Gastroesophageal sphincter (tissue), 4 donors: ENCODE results near the gene MT1G. TPM values are rescaled to one million over a fixed set of nuclear protein-coding genes. Genes with fewer than 3 reads are reported as not detected.

Source experiments
- ATAC-seq: fragments of 150-250 bp; one replicate; pipeline ENCODE4 v1.9.1; 2016; ENCODE audit warnings: mild to moderate bottlenecking, moderate library complexity
- H3K27ac ChIP-seq, 4 donors: fragments of 200-600 bp; sonication (generic) in 3 of 4; 1 replicate in 3 of 4; 2 replicates in 1 of 4; pipeline ENCODE4 v1.5.1; 2016 to 2019
- H3K27me3 ChIP-seq: fragments of 200-600 bp; sonication (generic); one replicate; pipeline ENCODE4 v1.5.1; 2019
- H3K36me3 ChIP-seq, 2 donors: fragments of 200-600 bp; sonication (generic); one replicate each; pipeline ENCODE4 v1.5.1; 2019; ENCODE audit warnings: control low read depth in 1 of 2
- H3K4me1 ChIP-seq, 3 donors: fragments of 200-600 bp; sonication (generic); 1 replicate in 2 of 3; 2 replicates in 1 of 3; pipeline ENCODE4 v1.5.1; 2016 to 2019; ENCODE audit warnings: control low read depth in 2 of 3
- H3K4me3 ChIP-seq, 2 donors: fragments of 200-600 bp; sonication (generic); one replicate each; pipeline ENCODE4 v1.5.1; 2019; ENCODE audit warnings: mild to moderate bottlenecking in 1 of 2, moderate library complexity in 1 of 2
- H3K9me3 ChIP-seq, 3 donors: fragments of 200-600 bp; sonication (generic); one replicate each; pipeline ENCODE4 v1.5.1; 2017 to 2019; ENCODE audit warnings: control low read depth in 2 of 3
- EP300 ChIP-seq: sonication (generic); formaldehyde crosslinking; IDR thresholded peaks from one replicate; pipeline ENCODE4 v1.6.1; 2017; ENCODE audit warnings: antibody characterized with exemption, mild to moderate bottlenecking
- POLR2A ChIP-seq, 2 donors: fragments of 450-650 bp; IDR thresholded peaks; one replicate each; pipeline ENCODE4 v1.6.1; 2017; ENCODE audit warnings: antibody characterized with exemption in 2 of 2, mild to moderate bottlenecking in 2 of 2, moderate library complexity in 1 of 2
- POLR2AphosphoS5 ChIP-seq: sonication (generic); formaldehyde crosslinking; IDR thresholded peaks from one replicate; pipeline ENCODE4 v1.6.1; 2017; ENCODE audit warnings: antibody characterized with exemption
- WGBS, 2 donors: methylation state at CpG; one replicate each; pipeline ENCODE4 v1.1.5; 2018; ENCODE audit warnings: low coverage in 1 of 2; 5-methylcytosine and 5-hydroxymethylcytosine counted together
- total RNA-seq, 4 donors: library from RNA; depleted of rRNA; stranded (reverse); fragments of >200 nt; gene quantifications; one replicate each; pipeline ENCODE4 v1.1.0, GENCODE V29; 2016
- TF ChIP-seq, protein P1 (sequence below), 4 experiments: fragments of 200-600 bp in 2 of 4; fragments of 450-650 bp in 2 of 4; sonication (generic) in 1 of 4; IDR thresholded peaks; one replicate each; pipeline ENCODE4 v1.5.1; 2017 to 2019; ENCODE audit warnings: antibody characterized with exemption in 4 of 4, mild to moderate bottlenecking in 2 of 4, moderate library complexity in 2 of 4

Gene MT1G
- total RNA-seq, 4 donors from 2014 or later: 16.0 to 40.0 (median 21.6) TPM; not detected in 1

DNA sequence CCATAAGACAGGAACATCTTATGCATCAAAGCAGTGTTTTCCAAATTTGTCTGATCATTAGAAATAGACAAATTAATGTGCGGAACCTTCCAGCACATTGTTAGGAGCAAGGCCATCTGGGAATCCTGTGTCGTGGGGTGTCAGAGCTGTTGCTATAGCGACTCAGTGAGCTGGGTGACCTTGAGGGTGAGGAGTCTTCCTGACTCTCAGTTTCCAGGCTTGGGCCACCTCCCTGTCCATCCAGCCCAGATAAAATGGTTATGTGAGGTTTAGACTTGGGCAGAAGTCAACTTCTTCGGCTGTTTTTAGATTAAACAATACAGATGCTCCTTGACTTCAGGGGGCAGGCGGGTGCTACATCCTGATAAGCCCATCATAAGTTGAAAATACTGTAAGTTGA lies 35.0 kb upstream of the MT1G start:
- Histone ChIP-seq H3K27ac (no peak overlapping the region), H3K27me3 (no peaks in the 10 kb centered on the region), H3K4me3 (no peak overlapping the region), H3K9me3 (no peaks in the 10 kb centered on the region), H3K36me3 (no peaks in the 10 kb centered on the region), H3K4me1 (peaks cover 0 to 8% (median 0%) of the 10 kb centered on the region in 3 donors)
- WGBS, 2 donors: 72 to 78% methylated on average over 4 to 5 of the region's 5 CpGs
- no peak for ATAC-seq
- TF ChIP-seq, protein P1, sequence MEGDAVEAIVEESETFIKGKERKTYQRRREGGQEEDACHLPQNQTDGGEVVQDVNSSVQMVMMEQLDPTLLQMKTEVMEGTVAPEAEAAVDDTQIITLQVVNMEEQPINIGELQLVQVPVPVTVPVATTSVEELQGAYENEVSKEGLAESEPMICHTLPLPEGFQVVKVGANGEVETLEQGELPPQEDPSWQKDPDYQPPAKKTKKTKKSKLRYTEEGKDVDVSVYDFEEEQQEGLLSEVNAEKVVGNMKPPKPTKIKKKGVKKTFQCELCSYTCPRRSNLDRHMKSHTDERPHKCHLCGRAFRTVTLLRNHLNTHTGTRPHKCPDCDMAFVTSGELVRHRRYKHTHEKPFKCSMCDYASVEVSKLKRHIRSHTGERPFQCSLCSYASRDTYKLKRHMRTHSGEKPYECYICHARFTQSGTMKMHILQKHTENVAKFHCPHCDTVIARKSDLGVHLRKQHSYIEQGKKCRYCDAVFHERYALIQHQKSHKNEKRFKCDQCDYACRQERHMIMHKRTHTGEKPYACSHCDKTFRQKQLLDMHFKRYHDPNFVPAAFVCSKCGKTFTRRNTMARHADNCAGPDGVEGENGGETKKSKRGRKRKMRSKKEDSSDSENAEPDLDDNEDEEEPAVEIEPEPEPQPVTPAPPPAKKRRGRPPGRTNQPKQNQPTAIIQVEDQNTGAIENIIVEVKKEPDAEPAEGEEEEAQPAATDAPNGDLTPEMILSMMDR (IDR thresholded peaks at IDR 0.05): no peak
- TF ChIP-seq POLR2AphosphoS5 (no peak), POLR2A (IDR thresholded peaks at IDR 0.05) (no peak), EP300 (no peak)

DNA sequence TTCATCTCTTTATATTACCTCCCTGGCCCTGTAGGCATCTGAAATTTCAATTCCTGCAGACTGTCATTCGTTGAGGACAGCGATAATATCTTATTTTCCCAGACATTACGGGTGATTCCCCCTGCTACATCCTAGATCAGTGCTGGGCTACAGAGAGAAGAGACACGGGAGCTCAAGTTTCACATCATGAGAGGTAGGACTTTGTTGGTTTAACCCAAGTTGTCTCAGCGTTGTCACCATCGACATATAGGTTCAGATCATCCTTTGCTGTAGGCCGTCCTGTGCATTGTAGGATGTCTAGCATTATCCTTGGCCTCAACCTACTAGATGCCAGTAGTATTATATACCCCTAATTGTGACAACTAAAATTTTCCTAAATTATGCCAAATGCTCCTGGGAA lies 33.7 kb upstream of the MT1G start:
- WGBS, 2 donors: 76 to 94% methylated on average over 3 to 4 of the region's 7 CpGs
- TF ChIP-seq POLR2A (IDR thresholded peaks at IDR 0.05) (no peak), EP300 (no peak), POLR2AphosphoS5 (no peak)
- TF ChIP-seq, protein P1 (IDR thresholded peaks at IDR 0.05): no peak
- peaks cover 0 to 8% (median 0%) of the 10 kb centered on the region in 3 donors for H3K4me1 ChIP-seq
- peaks cover 0 to 10% (median 0%) of the 10 kb centered on the region in 3 donors for H3K9me3 ChIP-seq
- no peaks in the 10 kb centered on the region for H3K27me3 ChIP-seq
- no peak overlapping the region for H3K27ac ChIP-seq
- H3K36me3 ChIP-seq: no peaks in the 10 kb centered on the region
- no peak overlapping the region for H3K4me3 ChIP-seq
- ATAC-seq: no peak

DNA sequence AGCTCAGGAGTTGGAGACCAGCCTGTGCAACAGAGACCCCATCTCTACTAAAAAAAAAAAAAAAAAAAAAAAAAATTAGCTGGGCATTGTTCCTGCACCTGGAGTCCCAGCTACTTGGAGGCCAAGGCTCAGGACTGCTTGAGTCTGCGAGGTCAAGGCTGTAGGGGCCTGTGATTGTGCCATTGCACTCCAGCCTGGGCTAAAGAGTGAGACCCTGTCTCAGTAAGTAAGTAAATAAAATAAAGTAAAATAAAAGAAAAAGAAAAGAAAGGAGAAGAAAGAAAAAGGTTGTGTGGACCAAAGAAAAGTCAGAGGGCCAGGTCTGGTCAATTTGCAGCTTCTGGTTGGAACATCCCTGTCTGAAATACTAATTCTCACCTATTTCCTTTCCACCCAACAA lies 32.8 kb upstream of the MT1G start:
- Histone ChIP-seq H3K36me3 (no peaks in the 10 kb centered on the region), H3K9me3 (peaks cover 0 to 10% (median 0%) of the 10 kb centered on the region in 3 donors), H3K27ac (no peak overlapping the region), H3K4me1 (peaks cover 0 to 8% (median 0%) of the 10 kb centered on the region in 3 donors), H3K27me3 (no peaks in the 10 kb centered on the region), H3K4me3 (no peak overlapping the region)
- no peak for TF ChIP-seq POLR2A (IDR thresholded peaks at IDR 0.05)
- no peak for TF ChIP-seq EP300
- TF ChIP-seq, protein P1 (IDR thresholded peaks at IDR 0.05): no peak
- no peak for TF ChIP-seq POLR2AphosphoS5
- WGBS, 2 donors: 92 to 100% methylated on average over 1 of the region's 1 CpG
- ATAC-seq: no peak

DNA sequence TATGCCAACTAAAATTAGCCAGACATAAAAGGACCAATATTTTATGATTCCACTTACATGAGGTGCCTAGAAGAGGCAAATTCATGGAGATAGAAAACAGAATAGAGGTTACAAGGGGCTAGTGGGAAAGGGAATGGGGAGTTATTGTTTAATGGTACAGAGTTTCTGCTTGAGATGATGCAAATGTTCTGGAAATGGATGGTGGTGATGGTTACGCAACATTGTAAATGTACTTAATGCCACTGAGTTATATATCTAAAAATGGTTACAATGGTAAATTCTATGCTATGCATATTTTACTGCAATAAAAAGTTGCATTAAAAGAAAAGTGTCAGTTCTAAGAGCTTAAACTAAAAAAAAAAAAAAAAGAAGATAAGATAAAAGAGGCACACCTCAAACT lies 32.3 kb upstream of the MT1G start:
- WGBS, 2 donors: 35 to 63% methylated on average over 1 of the region's 1 CpG
- H3K9me3 ChIP-seq: peaks cover 0 to 10% (median 0%) of the 10 kb centered on the region in 3 donors

More for the DNA sequence above, 32.3 kb upstream of the MT1G start:
- ATAC-seq: no peak
- Histone ChIP-seq H3K27ac (no peak overlapping the region), H3K4me3 (no peak overlapping the region), H3K36me3 (no peaks in the 10 kb centered on the region), H3K4me1 (peaks cover 0 to 8% (median 0%) of the 10 kb centered on the region in 3 donors), H3K27me3 (no peaks in the 10 kb centered on the region)
- TF ChIP-seq POLR2AphosphoS5: no peak
- TF ChIP-seq POLR2A (IDR thresholded peaks at IDR 0.05): no peak
- no peak for TF ChIP-seq EP300
- TF ChIP-seq, protein P1 (IDR thresholded peaks at IDR 0.05): no peak
